ENCODE results near the gene NFATC4.

DNA sequence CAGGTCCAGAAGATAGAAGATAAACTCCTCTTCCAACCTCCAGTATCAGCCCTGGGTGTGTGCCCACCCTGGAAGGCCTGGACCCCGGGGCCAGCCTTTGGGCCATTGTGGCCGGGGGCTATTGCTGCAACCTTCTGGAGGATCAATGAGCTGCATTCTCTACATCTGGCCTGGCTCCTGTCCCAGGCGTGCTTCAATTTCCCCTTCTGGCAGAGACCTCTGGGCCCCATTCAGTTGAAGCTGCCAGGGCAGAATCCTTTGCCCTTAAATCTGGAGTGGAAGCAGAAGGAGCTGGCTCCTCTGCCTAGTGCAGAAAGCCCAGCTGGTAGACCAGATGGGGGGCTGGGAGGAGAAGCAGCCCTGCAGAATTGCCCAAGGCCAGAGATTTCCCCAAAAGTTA lies 40.8 kb downstream of the NFATC4 start:
- TF ChIP-seq RFX5 (IDR thresholded peaks at IDR 0.05; ENCODE audit: low read depth, low read length) (no peak), POLR2A (IDR thresholded peaks at IDR 0.05; ENCODE audit: low read depth, low read length) (no peak)

Measured in IMR-90 (cell line).